HG03060 (cell line): ENCODE data around the gene SLC27A5.
"Not testable (repeated sequence)": the region's sequence is repeated elsewhere in the genome, so short reads cannot be mapped to it uniquely, and the experiment has no call there.

ENCODE experiments used
- ATAC-seq: cut with Tn5 transposase; IDR thresholded peaks from one replicate; pipeline ENCODE4 v1.9.1; 2021; ENCODE audit warnings: low read depth, moderate number of reproducible peaks; ENCODE audit not compliant: unreplicated experiment

SLC27A5 gene

DNA sequence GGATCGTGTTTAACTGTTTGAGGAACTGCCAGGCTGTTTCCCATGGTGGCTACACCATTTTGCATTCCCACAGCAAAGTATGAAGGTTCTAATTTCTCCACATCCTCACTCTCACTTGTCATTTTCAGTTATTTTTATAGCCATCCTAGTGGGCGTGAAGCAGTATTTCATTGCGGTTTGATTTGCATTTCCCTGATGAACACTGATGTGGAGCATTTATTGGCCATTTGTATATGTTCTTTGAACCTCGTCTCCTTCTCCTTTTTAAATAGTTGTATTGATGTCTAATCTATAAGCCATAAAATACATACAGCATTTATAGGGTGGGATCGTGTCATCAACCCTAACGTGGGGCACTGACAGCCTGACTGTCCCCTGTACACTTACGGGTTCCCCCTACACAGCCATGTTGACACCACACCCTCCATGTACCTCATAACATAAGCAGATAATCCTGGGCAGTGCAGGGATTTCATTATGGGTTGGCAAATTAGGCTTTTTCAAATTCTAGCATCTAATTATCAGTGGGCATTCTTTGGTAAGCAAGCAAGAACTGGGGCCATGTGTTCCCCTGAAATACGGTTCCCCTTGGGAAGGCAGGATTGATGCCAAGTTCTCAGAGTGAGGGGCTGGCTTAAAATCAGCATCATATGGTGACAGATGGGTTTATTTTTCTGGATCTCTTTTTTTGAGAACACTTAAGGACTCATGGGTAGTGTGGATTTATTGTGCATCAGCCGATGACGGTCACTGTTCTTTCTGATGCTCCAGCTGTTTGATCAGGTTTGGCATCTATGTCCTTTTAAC, 19.4 kb upstream of the SLC27A5 start:
- ATAC-seq, result no peak

- ATAC-seq, result no peak
Observed at GRCh38 chr19:58529405-58529804, 17.6 kb upstream of the SLC27A5 start.

- no peak for ATAC-seq
Observed at GRCh38 chr19:58522709-58523108, 10.9 kb upstream of the SLC27A5 start.

DNA sequence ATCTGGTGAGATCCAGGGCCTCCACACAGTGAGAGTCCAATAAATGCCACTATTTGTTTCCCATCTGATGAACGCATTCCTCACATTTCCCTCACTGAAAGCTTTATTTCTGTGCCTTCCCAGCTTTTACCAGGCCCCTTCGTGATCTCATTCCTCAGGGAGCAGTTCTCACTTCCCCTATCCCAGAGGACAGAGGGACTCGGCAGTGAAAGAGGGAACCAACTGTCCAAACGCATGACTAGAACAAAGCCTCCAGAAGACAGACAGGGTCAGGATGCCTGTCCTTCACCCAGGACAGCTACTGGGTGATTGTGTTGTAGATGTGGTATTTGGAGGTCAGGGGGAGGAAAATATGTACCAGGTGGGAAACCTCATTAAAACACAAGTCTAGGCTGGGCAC, 9.9 kb upstream of the SLC27A5 start:
- no peak for ATAC-seq

DNA sequence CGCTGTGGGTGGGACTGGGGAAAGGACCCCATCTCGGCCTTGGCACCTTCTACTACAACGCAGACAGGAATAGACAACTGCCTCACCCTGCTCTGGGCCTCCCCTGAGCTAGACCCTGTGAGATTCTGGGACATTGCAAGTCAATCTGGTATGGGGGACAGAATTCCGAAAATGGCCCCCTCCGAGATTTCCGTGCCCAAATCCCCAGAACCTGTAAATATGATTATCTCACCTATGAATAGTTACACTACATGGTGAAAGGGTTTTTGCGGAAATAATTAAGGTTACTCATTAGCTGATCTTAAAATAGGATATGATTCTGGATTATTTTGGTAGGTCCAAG, 8.4 kb upstream of the SLC27A5 start:
- no peak for ATAC-seq

DNA sequence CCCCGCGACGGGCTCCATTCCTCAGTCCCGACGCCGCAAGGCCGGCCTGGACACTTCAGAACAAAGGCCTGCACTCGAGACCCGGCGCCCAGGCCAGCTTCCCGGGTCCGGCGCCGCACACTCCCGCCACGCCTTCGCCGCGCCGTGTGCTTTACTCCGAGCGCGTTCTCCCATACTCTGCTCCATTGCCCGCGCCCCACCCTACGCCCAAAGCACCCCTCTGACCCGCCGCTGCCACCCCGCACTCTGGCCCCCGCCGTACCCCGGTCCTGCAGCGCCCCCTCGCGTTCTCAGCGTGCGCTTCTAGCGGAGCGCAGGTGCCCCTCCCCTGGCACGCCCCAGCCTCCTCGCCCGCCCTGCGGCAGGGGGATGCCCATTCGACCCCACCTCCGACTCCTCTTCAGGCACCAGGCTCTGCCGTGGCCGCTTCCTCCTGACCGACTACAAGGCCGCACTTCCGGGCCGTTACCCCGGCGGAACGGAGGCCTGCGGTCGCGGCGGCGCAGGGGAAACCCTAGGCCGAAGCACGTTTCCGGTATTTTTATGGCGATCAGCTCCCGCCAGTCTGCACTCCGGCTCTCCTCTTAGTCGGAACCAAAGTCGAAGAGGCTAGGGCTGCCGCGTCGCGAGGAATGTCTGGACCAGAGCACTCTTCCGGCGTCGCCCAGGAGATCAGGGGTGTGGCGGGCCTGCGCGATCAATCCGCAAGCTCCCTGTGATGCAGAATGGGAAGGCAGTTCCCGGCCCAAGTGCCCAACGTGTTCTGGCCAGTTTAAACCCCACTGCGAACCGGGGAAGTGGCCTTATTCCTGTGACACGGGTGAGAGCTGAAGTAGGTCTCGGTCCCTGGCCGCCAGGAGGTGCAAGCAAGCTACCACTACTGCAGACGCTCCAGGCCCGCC, 7.8 kb upstream of the SLC27A5 start, which contains the start of gene ZBTB45:
ZBTB45 (minus strand) TSS at position 456 of the 902 bp plus-strand sequence. CDS start 2,137 bp downstream, outside the sequence.
- peak; percentile 78 for ATAC-seq

- no peak for ATAC-seq
Observed at GRCh38 chr19:58519087-58519354, 7.2 kb upstream of the SLC27A5 start.

DNA sequence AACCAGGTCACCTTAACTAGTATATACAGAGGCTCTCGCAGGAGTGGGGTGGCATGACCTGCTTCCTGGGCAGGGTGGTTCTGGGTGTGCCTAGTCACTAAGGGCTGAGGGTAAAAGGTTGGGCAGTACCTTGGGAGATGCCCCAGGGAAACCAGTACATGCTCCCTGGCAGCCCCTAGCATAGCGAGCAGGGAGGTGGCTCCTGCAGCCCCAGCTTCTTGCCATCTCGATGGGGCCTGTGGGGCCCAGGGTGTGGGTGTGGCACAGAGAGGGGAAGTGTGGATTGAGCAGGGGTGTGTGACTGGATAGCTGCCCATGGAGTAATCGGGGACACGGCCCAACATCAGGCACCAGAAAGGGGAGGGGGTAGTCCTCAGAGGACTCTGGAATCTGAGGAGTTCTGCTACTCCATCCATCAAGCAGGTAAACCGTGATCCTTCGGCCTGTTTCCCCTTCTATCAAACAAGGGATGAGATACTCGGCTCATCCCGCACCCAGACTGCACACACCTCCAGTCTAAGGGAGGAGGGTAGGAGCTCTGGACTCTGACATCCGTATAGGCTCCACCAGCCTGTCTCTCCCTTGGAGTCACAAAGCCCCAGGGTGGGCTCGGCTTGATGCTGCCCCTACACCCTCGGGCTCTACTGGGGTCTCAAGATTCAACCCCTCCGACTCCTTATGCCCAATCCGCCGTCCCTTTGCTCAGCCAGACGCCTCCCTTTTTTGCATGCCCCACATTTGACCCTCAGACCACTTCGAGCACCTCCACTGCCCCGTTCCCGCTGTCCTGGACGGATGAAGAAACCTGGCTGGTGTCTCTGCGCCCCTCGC, 6.7 kb upstream of the SLC27A5 start:
- no peak for ATAC-seq

DNA sequence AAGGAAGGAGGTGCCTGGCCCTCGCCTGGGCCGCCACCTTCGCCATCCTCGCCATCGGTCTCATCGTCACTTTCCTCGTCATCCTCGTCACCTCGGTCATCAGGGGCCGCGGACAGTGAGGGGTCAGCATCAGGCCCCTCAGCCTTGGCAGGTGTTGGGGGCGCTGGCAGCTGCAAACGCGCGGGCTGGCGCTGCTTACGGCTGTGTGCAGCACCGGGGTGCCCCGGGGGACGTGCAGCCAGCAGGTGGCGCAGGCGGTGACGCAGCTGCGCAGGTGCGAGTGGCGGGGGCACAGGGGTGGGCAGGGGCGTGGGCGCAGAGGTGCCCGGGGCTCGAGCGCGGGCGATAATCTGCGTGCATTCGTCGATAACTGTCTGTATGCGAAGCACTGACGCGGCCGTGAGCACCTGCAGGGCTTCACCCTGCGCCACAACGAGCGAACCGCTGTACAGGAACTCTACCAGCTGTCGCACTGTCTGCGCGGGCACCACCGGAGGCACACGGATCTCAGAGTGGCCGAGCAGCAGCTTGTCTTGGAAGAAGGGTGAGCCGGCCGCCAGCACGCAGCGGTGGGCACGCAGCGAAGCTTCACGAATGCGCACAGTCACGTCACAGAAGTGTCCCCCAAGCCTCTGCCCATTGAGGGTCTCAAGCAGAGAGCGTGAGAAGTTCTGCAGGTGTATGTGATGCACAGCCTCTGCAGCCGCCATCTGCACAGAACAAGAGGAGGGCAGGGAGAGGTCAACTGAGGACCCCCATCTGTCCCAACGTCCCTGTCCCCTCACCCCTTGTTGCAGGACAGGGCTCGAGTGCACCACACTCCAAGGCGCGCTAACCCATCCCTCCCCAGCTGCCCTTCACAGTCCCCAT, 5.4 kb upstream of the SLC27A5 start:
- ATAC-seq, result no peak

DNA sequence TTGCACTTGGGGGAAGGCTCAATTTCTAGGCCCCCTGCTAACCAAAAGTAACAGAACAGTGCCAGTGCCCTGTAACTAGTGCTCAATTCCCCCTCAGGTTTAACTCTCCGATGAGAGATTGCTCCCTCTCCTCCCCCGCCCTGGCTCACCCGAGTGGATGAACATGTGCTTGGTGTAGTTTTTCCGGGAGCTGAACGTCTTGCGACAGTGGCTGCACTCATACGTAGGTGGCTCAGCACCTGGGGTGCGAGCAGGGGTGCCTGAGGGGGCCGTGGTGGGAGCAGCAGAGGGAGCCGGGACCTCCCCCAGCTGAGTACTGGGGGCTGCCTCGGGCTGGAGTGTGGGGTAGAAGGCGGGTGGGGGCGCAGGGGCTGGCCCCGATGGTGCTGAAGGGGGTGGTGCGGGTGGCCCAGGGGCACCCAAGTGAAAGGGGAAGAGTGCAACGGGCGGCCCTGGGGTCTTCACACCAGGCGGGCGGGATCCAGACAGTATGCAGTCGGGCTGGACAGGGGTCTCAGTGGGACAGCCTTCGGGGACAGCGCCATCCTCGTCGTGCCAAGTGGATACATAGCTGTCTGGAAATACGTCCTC, 4.5 kb upstream of the SLC27A5 start:
- ATAC-seq, result no peak

DNA sequence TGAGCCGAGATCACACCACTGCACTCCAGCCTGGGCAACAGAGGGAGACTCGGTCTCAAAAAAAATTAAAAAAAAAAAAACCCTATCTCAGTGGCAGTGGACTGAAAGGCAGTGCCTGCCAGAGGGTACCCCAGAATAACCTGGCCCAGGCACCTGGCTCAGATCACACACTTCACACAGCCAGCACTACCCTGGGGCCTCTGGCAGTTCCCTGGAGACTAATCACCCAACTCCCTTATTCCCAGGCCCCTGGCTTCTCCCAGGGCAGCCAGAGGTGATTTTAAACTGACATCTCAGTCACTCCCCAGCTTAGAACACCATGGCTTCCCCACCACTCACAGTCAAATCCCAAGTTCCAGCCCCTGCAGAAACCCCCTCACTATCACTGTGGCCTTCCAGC, 3.5 kb upstream of the SLC27A5 start:
- no peak for ATAC-seq

DNA sequence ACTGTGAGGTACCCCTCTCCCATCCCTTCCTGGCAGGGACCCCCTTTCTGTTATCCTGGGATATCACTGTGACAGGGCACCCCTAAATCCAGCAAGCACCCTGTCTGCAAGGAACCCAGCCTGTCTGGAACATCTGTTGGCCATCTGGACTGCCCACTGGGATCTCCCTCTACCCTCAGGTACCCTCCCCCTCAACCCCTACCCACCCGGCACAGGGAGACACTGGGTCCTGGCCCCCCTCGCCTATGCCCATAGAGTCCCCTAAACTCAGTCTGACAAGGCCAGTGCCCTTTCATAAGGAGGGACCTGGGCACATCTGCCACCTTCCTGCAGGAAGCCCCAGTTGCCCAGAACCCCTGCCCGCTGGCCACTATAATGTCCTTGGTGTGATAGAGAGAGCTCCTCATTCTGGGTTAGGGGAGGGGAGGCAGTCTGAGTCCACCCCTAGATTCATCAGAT, 2.8 kb upstream of the SLC27A5 start:
- no peak for ATAC-seq

- ATAC-seq, result no peak
Observed at GRCh38 chr19:58513694-58514563, 2.1 kb upstream of the SLC27A5 start.

DNA sequence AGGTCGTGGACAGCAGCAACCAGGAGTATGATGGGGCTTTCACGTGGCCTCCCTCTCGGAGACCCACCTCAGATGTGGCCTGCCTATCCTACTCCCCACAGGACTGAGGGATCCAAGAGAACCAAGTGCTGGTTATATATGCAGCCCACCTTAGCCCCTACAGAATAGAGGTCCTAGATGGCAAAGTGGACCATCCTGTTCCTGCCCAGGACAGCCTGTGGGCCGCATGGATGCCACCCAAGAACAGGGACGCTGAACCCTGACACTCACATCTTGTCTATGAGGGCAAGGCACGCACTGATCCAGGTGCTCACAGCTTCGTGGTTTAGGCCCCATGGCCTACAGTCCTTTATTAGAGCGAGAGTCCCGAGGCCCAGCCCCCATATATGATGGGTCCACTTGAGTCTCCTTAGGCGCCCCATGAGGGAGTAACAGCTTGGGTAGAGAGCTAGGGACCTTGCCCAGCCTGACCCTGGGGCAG, 1.5 kb upstream of the SLC27A5 start:
- ATAC-seq, result no peak

- ATAC-seq, result no peak
Observed at GRCh38 chr19:58510084-58510862, 1.5 kb downstream of the SLC27A5 start.

DNA sequence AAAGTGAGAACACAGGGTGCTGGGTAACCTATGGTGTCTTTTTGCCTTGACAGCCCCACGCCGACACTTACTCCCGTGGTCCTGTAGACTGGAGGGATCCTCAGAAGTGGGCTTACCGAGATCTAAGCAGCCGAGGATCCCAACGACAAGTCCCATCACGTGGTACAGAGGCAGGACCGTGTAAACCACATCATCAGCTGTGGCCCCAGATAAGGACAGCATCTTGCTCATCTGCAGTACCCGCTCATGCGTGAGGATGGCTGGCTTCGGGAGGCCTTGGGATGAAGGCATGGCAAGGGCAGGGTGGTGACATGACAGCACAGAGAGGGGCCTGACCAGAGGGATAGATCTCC, 2.1 kb downstream of the SLC27A5 start:
- ATAC-seq, result no peak

- not testable (repeated sequence) for ATAC-seq
Observed at GRCh38 chr19:58507602-58508223, 4.1 kb downstream of the SLC27A5 start.
